Measurements from ENCODE around the gene TRABD.

The TRABD gene

GRCh38 chr22:50183141-50183971, 2.4 kb upstream of the TRABD start:
- TF ChIP-seq, protein P1, sequence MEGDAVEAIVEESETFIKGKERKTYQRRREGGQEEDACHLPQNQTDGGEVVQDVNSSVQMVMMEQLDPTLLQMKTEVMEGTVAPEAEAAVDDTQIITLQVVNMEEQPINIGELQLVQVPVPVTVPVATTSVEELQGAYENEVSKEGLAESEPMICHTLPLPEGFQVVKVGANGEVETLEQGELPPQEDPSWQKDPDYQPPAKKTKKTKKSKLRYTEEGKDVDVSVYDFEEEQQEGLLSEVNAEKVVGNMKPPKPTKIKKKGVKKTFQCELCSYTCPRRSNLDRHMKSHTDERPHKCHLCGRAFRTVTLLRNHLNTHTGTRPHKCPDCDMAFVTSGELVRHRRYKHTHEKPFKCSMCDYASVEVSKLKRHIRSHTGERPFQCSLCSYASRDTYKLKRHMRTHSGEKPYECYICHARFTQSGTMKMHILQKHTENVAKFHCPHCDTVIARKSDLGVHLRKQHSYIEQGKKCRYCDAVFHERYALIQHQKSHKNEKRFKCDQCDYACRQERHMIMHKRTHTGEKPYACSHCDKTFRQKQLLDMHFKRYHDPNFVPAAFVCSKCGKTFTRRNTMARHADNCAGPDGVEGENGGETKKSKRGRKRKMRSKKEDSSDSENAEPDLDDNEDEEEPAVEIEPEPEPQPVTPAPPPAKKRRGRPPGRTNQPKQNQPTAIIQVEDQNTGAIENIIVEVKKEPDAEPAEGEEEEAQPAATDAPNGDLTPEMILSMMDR (IDR thresholded peaks at IDR 0.05; ENCODE audit: extremely low read depth, insufficient read depth, missing control alignments): no peak
- DNase-seq (ENCODE audit: low spot score): no peak
- in situ Hi-C loops (cut with MboI; ENCODE audit: low pct_unique_long_range_greater_than_20kb, low sequenced_read_pairs, unreplicated experiment): no loop called here

- no peak for DNase-seq (ENCODE audit: low spot score)
- in situ Hi-C loops (cut with MboI; ENCODE audit: low pct_unique_long_range_greater_than_20kb, low sequenced_read_pairs, unreplicated experiment): no loop called here
- TF ChIP-seq, protein P1 (IDR thresholded peaks at IDR 0.05; ENCODE audit: extremely low read depth, insufficient read depth, missing control alignments): no peak
Observed at GRCh38 chr22:50184004-50184901, 1.5 kb upstream of the TRABD start.

DNA sequence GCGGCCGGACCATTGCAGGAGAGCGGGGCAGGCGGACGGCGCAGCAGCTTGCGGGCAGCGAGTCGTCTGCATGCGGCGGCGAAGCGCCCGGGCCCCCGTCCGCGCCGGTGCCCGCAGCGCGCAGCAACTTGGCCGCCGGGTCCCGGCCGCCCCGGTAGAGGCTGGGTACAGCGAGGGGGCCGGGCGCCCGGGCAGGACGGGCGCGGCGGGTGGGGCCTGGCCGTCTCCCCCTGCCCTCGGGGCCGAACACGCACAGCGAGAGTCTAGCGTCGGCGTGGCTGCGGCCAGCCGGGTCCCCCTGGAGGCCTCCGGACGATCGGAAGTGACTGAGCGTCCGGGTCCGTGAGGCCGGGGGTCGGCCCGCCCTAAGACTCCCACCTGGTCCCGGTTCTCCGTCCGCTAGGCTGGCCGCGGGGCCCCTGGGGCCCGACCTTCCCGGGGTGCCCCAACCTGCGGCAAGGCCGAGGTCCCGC, 775 bp upstream of the TRABD start:
- DNase-seq (ENCODE audit: low spot score): no peak
- in situ Hi-C loops (cut with MboI; ENCODE audit: low pct_unique_long_range_greater_than_20kb, low sequenced_read_pairs, unreplicated experiment): no loop called here
- TF ChIP-seq, protein P1 (IDR thresholded peaks at IDR 0.05; ENCODE audit: extremely low read depth, insufficient read depth, missing control alignments): no peak

DNA sequence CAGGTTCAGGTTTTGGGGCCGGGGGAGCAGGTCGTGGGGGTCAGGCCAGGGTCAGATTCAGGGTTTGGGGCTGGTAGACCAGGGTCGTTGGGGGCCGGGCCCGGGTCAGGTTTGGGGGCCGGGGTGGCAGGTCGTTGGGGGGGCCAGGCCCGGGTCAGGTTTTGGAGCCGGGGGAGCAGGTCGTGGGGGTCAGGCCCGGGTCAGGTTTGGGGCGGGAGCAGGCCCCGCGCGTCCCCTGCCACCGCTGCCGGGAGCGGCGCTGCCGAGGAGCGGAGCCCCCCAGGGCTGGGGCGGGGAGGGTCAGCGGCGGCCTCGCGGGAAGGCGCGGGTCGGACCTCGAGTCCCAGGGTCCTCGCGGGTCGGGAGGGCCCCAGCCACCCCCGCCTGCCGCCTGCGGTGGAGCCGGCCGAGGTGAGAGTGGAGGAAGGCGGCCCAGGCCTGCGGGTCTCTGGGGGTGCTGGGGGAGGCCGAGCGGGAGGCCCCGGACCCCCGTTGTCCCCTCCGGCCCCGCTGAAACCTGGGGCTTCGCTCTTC, 535 bp downstream of the TRABD start:
- in situ Hi-C loops (cut with MboI; ENCODE audit: low pct_unique_long_range_greater_than_20kb, low sequenced_read_pairs, unreplicated experiment): no loop called here
- DNase-seq (ENCODE audit: low spot score): no peak
- TF ChIP-seq, protein P1 (IDR thresholded peaks at IDR 0.05; ENCODE audit: extremely low read depth, insufficient read depth, missing control alignments): no peak

DNA sequence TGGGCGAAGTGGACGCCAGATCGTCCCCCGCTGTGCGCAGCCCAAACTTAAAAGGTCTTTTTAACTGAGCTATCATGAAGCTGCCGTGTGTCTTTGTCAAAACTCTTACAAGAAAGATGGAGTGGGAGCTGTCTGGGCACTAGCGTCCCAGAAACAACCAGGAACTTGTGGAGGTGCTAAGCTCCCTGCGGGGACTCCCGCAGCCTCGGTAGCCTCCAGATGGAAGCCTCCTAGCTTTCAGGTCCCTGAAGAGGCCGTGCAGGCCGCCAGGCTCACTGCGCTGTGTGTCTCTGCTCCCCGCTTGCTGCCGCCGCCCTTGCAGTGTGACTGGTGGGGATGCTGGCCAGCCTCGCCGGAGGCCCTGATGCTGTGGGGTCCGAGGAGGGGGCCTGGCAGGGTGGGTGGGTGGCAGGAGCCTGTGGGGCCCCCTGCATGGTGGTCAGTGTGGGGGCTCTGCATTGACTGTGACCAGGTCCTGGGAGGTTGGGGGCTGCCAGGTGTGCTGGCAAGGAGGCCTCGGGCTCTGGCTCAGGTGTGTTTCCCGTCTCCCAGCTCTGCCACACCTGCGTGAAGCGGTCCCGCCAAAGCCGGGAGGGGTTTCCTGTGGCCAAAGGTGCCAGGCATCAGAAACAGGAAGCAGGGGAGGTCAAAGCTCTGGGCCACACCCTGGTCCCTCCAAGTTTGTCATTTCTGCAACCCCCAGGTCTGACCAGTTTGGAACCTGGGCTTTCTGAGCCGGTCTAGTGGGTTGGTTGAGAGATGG, 1.2 kb downstream of the TRABD start:
- in situ Hi-C loops (cut with MboI; ENCODE audit: low pct_unique_long_range_greater_than_20kb, low sequenced_read_pairs, unreplicated experiment): no loop called here
- no peak for DNase-seq (ENCODE audit: low spot score)
- TF ChIP-seq, protein P1 (IDR thresholded peaks at IDR 0.05; ENCODE audit: extremely low read depth, insufficient read depth, missing control alignments): no peak

DNA sequence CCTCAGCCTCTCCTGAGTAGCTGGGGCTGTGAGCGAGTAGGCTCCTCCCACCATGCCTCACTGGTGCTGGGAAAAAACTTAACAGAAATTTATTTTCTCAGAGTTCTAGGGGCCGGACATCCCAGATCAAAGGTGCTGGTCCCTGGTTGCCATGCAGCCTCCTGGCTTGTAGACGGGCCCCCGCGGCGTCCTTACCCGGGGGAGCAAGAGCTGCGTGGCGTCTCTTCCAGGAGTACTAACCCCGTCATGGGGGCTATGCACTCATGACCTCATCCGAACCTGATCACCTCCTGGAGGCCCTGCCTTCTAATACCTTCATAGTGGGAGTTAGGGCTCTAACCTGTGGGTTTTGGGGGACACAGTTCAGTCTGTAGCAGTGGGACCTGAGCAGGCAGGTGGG, 2.6 kb downstream of the TRABD start:
- in situ Hi-C loops (cut with MboI; ENCODE audit: low pct_unique_long_range_greater_than_20kb, low sequenced_read_pairs, unreplicated experiment): no loop called here
- TF ChIP-seq, protein P1 (IDR thresholded peaks at IDR 0.05; ENCODE audit: extremely low read depth, insufficient read depth, missing control alignments): no peak
- DNase-seq (ENCODE audit: low spot score): no peak
